ENCODE data around the gene STAT1.
"Not testable (repeated sequence)": the region's sequence is repeated elsewhere in the genome, so short reads cannot be mapped to it uniquely, and the experiment has no call there.

STAT1 gene

DNA sequence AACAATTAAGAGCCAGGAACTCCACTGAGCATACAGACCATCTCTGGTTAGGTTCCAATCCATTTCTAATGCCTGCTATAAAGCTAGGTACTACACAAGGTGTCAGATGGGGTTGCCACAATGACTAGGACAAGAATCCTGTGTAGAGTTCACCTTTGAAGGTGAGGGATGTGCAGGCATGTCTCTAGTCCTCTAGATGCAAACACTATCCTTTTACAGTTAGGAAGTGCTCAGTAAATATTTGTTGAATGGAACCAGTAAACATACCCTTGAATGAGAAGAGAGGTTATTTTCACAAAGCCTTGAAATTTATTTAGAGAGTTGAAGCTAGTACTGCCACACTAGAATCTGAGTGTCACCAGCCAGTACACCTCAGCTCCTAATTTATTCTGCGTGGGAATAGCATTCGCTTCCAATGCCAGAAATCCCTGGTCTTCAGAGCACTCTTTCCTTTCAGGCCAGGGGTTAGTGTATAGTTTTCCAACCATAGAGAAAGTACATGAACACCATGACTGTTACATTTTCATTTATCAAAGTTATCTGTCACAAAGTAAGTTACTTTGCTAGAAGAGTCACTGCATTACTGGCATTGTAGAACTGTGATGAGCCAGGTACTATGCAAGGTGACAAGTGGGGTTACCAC is 48.3 kb downstream of the STAT1 start:
- no CpG with 5 or more reads among the region's 2 CpGs for WGBS (ENCODE audit: extremely low coverage, insufficient coverage, low lambda C conversion rate)
- no peak overlapping the region for H2BK15ac ChIP-seq (replicated peaks; ENCODE audit: low read depth)
- no peak overlapping the region for H3K18ac ChIP-seq (ENCODE audit: low read length)
- H4K5ac ChIP-seq (ENCODE audit: low read length): no peak overlapping the region
- no peaks in the 10 kb centered on the region for H3K4me1 ChIP-seq (ENCODE audit: control insufficient read depth, low read depth, low read length)
- no peaks in the 10 kb centered on the region for H3K27me3 ChIP-seq (ENCODE audit: insufficient read depth, low read length, poor library complexity)
- no peaks in the 10 kb centered on the region for H3K79me1 ChIP-seq (ENCODE audit: low read length)
- H3K4ac ChIP-seq (ENCODE audit: low read depth, low read length): no peak overlapping the region
- no peak overlapping the region for H4K8ac ChIP-seq (ENCODE audit: low read depth, low read length)
- H2BK5ac ChIP-seq (ENCODE audit: low read length): no peak overlapping the region
- H3K23ac ChIP-seq (ENCODE audit: low read length): no peak overlapping the region
- DNase-seq: no peak
- no peak overlapping the region for H3K56ac ChIP-seq (ENCODE audit: low read length)
- H3K79me2 ChIP-seq (ENCODE audit: control insufficient read depth, insufficient read depth, low read length): no peaks in the 10 kb centered on the region
- H3K27ac ChIP-seq (ENCODE audit: low read depth, low read length): no peak overlapping the region
- no peak overlapping the region for H2BK120ac ChIP-seq (ENCODE audit: low read depth, low read length)
- no peaks in the 10 kb centered on the region for H3K36me3 ChIP-seq (ENCODE audit: control insufficient read depth, insufficient read depth, low read length)
- H3K4me3 ChIP-seq (ENCODE audit: low read length): no peak overlapping the region
- no peak overlapping the region for H3K4me2 ChIP-seq (ENCODE audit: low read length)
- no peak overlapping the region for H2AK5ac ChIP-seq (ENCODE audit: low read length)
- H3K9ac ChIP-seq (ENCODE audit: low read length): no peak overlapping the region

DNA sequence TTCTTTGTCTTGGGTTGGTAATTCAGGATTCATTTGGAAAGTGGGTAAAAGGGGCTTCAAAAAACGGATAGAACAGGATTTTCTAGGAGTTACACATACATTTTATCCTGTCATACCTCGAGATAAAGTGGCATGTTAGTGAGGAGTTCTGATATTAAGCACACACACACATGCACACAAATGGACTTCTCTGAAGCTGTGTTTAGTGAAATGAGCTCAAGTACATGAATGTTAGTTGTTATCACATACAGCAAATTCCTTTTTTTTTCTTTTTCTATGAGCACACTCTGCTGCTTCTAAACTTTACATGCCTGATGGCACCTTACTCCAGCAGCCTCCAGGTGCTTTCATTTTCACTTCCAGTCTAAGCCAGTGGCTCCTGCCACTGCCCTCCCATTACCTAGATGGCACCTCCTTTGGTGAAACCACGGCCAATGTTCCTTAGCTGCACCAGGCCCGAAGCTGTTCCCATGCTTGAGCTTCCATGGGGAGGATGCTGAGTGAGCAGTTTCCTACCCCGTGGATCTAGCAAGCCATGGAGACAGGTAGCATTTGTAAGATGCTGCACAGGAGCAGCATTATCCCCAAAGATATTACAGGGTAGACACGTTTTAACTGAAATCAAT is 49.7 kb downstream of the STAT1 start:
- no CpG with 5 or more reads among the region's 6 CpGs for WGBS (ENCODE audit: extremely low coverage, insufficient coverage, low lambda C conversion rate)
- Histone ChIP-seq H3K27me3 (ENCODE audit: insufficient read depth, low read length, poor library complexity) (no peaks in the 10 kb centered on the region), H2AK5ac (ENCODE audit: low read length) (no peak overlapping the region), H3K23ac (ENCODE audit: low read length) (no peak overlapping the region), H2BK5ac (ENCODE audit: low read length) (no peak overlapping the region), H3K4me1 (ENCODE audit: control insufficient read depth, low read depth, low read length) (no peaks in the 10 kb centered on the region), H3K4me2 (ENCODE audit: low read length) (no peak overlapping the region), H4K8ac (ENCODE audit: low read depth, low read length) (no peak overlapping the region), H3K18ac (ENCODE audit: low read length) (no peak overlapping the region), H2BK15ac (replicated peaks; ENCODE audit: low read depth) (no peak overlapping the region), H2BK120ac (ENCODE audit: low read depth, low read length) (no peak overlapping the region), H3K27ac (ENCODE audit: low read depth, low read length) (no peak overlapping the region), H3K79me2 (ENCODE audit: control insufficient read depth, insufficient read depth, low read length) (no peaks in the 10 kb centered on the region), H3K4ac (ENCODE audit: low read depth, low read length) (no peak overlapping the region), H3K4me3 (ENCODE audit: low read length) (no peak overlapping the region), H3K56ac (ENCODE audit: low read length) (no peak overlapping the region), H4K5ac (ENCODE audit: low read length) (no peak overlapping the region), H3K9ac (ENCODE audit: low read length) (no peak overlapping the region), H3K36me3 (ENCODE audit: control insufficient read depth, insufficient read depth, low read length) (no peaks in the 10 kb centered on the region), H3K79me1 (ENCODE audit: low read length) (no peaks in the 10 kb centered on the region)
- DNase-seq: no peak

DNA sequence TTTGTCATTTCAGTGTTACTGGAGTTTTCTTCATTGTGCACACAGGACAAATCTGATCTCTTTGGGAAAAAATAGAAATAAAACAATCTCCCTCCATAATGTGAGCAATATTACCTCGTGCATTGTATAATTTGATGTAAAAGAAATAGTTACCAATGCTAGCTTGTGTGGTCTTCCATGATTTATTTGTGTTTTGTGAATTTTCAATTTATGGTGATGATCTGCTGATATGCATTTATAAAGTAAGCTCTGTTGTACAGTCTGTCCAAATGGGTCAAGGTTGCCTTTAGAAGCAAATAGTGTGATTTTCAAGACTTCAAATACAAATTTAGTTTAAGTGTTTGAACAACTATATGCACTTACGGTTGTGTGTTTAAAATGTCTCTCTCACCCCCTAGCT is 50.9 kb downstream of the STAT1 start:
- no peak overlapping the region for H3K18ac ChIP-seq (ENCODE audit: low read length)
- H3K79me1 ChIP-seq (ENCODE audit: low read length): no peaks in the 10 kb centered on the region
- no peaks in the 10 kb centered on the region for H3K27me3 ChIP-seq (ENCODE audit: insufficient read depth, low read length, poor library complexity)
- no peak overlapping the region for H2AK5ac ChIP-seq (ENCODE audit: low read length)
- DNase-seq: no peak
- H3K4ac ChIP-seq (ENCODE audit: low read depth, low read length): no peak overlapping the region
- H3K4me3 ChIP-seq (ENCODE audit: low read length): no peak overlapping the region
- no peaks in the 10 kb centered on the region for H3K4me1 ChIP-seq (ENCODE audit: control insufficient read depth, low read depth, low read length)
- no peak overlapping the region for H3K23ac ChIP-seq (ENCODE audit: low read length)
- H3K27ac ChIP-seq (ENCODE audit: low read depth, low read length): no peak overlapping the region
- no peaks in the 10 kb centered on the region for H3K36me3 ChIP-seq (ENCODE audit: control insufficient read depth, insufficient read depth, low read length)
- H3K79me2 ChIP-seq (ENCODE audit: control insufficient read depth, insufficient read depth, low read length): no peaks in the 10 kb centered on the region
- H3K9ac ChIP-seq (ENCODE audit: low read length): no peak overlapping the region
- H2BK120ac ChIP-seq (ENCODE audit: low read depth, low read length): no peak overlapping the region
- H2BK5ac ChIP-seq (ENCODE audit: low read length): no peak overlapping the region
- H2BK15ac ChIP-seq (replicated peaks; ENCODE audit: low read depth): no peak overlapping the region
- H3K4me2 ChIP-seq (ENCODE audit: low read length): no peak overlapping the region
- no peak overlapping the region for H4K5ac ChIP-seq (ENCODE audit: low read length)
- H3K56ac ChIP-seq (ENCODE audit: low read length): no peak overlapping the region
- no CpG with 5 or more reads among the region's 2 CpGs for WGBS (ENCODE audit: extremely low coverage, insufficient coverage, low lambda C conversion rate)
- no peak overlapping the region for H4K8ac ChIP-seq (ENCODE audit: low read depth, low read length)

DNA sequence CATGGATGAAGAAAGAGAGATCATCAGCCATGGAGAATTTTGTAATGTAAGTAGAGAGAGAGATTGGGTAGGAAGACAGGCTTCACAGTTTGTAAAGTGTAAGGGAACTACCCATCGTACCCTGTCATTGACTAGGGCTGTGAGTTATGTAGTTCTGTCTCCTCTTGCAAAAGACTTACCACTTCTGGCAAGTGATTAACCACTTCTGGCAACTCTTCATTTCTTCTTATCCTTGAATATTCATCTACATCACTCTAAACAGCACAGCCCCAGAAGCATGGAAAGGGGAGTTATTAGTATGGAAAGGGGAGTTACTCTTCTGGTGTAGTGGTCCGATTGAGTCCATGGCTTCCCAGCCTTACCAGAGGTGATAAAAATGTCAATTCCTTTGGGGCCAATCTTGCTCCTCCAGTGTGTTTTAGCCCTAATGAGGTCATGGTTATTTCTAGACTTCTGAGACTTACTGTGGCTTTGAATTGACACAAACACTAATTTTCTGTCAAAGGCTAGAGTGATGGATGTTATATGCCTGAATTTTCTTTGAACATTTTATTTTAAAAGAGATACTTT is 52.0 kb downstream of the STAT1 start:
- no CpG with 5 or more reads among the region's 2 CpGs for WGBS (ENCODE audit: extremely low coverage, insufficient coverage, low lambda C conversion rate)
- Histone ChIP-seq H3K79me1 (ENCODE audit: low read length) (no peaks in the 10 kb centered on the region), H3K79me2 (ENCODE audit: control insufficient read depth, insufficient read depth, low read length) (no peaks in the 10 kb centered on the region), H3K23ac (ENCODE audit: low read length) (no peak overlapping the region), H2AK5ac (ENCODE audit: low read length) (no peak overlapping the region), H3K4me1 (ENCODE audit: control insufficient read depth, low read depth, low read length) (no peaks in the 10 kb centered on the region), H2BK15ac (replicated peaks; ENCODE audit: low read depth) (no peak overlapping the region), H3K18ac (ENCODE audit: low read length) (no peak overlapping the region), H3K9ac (ENCODE audit: low read length) (no peak overlapping the region), H3K36me3 (ENCODE audit: control insufficient read depth, insufficient read depth, low read length) (no peaks in the 10 kb centered on the region), H2BK120ac (ENCODE audit: low read depth, low read length) (no peak overlapping the region), H3K56ac (ENCODE audit: low read length) (no peak overlapping the region), H3K27ac (ENCODE audit: low read depth, low read length) (no peak overlapping the region), H4K5ac (ENCODE audit: low read length) (no peak overlapping the region), H3K4ac (ENCODE audit: low read depth, low read length) (no peak overlapping the region), H4K8ac (ENCODE audit: low read depth, low read length) (no peak overlapping the region), H3K27me3 (ENCODE audit: insufficient read depth, low read length, poor library complexity) (no peaks in the 10 kb centered on the region), H3K4me2 (ENCODE audit: low read length) (no peak overlapping the region), H2BK5ac (ENCODE audit: low read length) (no peak overlapping the region), H3K4me3 (ENCODE audit: low read length) (no peak overlapping the region)
- DNase-seq: no peak

DNA sequence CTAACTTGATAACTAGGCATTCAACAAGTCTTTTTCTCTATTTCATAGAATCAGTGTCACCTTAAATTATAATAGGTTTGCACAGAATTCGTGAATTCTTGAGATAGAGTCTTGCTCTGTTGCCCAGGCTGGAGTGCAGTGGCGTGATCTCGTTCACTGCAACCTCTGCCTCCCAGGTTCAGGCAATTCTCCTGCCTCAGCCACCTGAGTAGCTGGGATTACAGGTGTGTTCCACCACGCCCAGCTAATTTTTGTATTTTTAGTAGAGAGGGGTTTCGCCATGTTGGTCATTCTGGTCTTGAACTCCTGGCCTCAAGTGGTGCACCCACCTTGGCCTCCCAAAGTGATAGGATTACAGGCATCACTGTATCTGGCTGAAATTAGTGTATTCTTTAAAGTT is 52.9 kb downstream of the STAT1 start:
- not testable (repeated sequence) for H3K4me3 ChIP-seq (ENCODE audit: low read length); H3K79me1 ChIP-seq (ENCODE audit: low read length); DNase-seq; H3K36me3 ChIP-seq (ENCODE audit: control insufficient read depth, insufficient read depth, low read length); H3K4ac ChIP-seq (ENCODE audit: low read depth, low read length); H3K27ac ChIP-seq (ENCODE audit: low read depth, low read length); H3K27me3 ChIP-seq (ENCODE audit: insufficient read depth, low read length, poor library complexity); H4K5ac ChIP-seq (ENCODE audit: low read length); H3K56ac ChIP-seq (ENCODE audit: low read length); H2BK120ac ChIP-seq (ENCODE audit: low read depth, low read length); H3K4me2 ChIP-seq (ENCODE audit: low read length); H3K9ac ChIP-seq (ENCODE audit: low read length); H2AK5ac ChIP-seq (ENCODE audit: low read length); H3K18ac ChIP-seq (ENCODE audit: low read length); H2BK5ac ChIP-seq (ENCODE audit: low read length); H3K23ac ChIP-seq (ENCODE audit: low read length); H4K8ac ChIP-seq (ENCODE audit: low read depth, low read length); H3K79me2 ChIP-seq (ENCODE audit: control insufficient read depth, insufficient read depth, low read length); H2BK15ac ChIP-seq (replicated peaks; ENCODE audit: low read depth); H3K4me1 ChIP-seq (ENCODE audit: control insufficient read depth, low read depth, low read length)
- no CpG with 5 or more reads among the region's 5 CpGs for WGBS (ENCODE audit: extremely low coverage, insufficient coverage, low lambda C conversion rate)
